Activated naive CD4-positive, alpha-beta T cell treated with Interleukin-2 at 50 U/mL for 16 hours (primary cell): Measurements from ENCODE around the gene PAXX.
A peak's percentile ranks its signal among the peaks of the same experiment; 100 is the strongest.
"Not testable (repeated sequence)": the region's sequence is repeated elsewhere in the genome, so short reads cannot be mapped to it uniquely, and the experiment has no call there.

Experiments
- DNase-seq: peaks from one replicate; pipeline ENCODE4 v3.0.0-alpha.2; 2020

The PAXX gene

DNA sequence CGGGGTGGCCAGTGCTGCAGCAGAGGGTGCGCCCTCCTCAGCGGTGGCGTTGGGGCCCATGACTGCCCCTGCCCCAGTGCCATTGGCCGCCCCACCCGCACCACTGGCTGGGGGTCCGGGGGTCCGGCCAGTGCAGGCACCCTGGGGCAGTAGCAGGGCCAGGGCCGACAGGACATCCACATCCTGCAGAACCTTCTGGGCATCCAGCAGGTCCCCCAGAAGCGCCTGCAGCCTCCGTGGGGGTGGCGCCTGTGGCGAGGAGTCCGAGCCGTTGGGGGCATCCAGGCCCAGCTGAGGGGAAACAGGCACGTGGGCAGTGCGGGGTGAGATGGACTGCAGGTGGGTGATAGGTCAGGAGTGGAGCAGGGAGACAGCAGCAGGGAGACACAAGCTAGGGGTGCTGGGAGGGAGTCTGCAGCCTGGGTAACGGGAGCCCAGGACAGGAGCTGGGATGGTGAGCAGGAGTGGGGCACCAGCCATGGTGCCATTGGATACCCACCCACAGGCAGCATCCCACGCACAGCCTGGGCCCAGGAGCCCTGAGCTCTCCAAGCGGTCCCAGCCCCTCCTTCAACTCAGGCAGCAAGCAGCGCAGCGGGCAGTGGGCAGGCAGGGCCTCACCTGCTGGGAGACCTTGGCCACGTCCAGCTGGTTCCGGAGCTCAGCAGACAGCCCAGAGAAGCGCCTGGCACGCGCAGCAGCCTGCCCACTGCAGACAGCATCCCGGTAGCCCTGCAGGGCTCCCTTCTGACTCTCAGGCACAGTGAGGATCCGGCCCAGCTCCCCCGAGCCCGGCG lies 28.7 kb downstream of the PAXX start:
- DNase-seq: no peak

GRCh38 chr9:137021568-137021978 lies 29.4 kb downstream of the PAXX start:
- DNase-seq: no peak

DNA sequence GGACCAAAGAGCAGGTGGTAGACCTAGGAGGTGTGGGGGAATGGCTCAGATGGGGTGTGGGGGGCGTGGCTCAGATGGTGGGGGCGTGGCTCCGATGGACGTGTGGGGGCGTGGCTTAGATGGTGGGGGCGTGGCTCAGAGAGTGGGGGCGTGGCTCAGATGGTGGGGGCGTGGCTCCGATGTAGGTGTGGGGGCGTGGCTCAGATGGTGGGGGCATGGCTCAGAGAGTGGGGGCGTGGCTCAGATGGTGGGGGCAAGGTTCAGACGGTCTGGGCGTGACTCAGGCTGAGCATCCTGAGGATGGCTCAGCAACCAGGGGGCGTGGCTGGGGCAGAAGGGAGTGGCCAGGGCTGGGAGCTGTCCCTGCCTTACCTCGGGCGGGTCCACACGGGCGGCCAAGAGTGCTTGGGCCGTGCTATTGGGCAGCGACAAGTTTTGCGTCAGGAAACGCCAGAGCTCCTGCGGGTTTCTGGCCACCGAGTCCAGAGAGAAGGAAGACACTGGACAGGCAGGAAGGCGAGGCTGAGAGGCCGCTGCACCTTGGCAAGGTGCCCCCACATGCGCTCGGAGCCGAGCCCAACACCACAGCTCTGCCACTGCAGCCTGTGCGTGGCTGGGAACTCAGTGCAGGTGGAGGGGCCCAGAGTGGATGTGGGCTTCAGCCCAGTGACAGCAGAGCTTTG lies 29.9 kb downstream of the PAXX start:
- peak; percentile 78 for DNase-seq

DNA sequence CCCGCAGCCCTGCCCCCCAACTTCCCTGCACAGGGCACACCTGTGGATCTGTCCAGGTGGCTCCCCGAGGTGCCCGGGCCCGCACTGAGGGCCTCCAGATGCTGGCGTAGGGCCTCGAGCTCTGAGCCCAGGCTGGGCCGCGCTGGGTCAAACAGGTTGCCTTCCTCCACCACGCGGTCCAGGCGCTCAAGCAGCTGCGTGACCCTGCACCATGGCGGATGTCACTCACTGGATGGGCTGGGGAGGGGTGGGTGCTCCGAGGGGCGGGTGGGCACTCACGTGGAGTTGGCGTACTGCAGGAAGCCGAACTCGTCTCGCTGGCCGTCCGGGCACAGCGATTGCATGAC lies 30.4 kb downstream of the PAXX start:
- no peak for DNase-seq

DNA sequence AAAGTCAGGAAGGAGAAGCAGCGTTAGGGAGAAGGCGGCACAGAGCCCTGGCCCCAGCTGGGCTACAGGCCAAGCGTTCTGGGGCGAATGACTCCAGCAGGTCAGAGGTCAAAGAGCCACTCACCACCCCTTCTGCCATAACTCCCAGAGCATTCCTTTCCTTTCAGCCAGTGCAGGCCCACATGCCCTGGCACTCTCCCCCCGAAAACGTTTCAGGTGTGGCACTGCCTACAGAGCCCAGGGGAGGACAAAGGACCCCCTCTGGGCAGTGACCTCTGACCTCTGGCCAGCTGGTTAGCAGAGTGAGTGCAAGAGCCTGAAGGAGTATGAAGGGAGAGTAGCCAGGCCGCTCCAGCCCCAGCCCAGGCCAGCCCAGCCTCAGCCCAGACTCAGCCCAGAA lies 30.9 kb downstream of the PAXX start:
- no peak for DNase-seq

- no peak for DNase-seq
These were observed 31.4 kb downstream of the PAXX start for GRCh38 chr9:137023583-137023991.

GRCh38 chr9:137025517-137025966 lies 33.3 kb downstream of the PAXX start:
- no peak for DNase-seq

GRCh38 chr9:137026384-137026783 lies 34.2 kb downstream of the PAXX start:
- no peak for DNase-seq

- DNase-seq: no peak
These were observed 34.6 kb downstream of the PAXX start for GRCh38 chr9:137026828-137027227.

GRCh38 chr9:137027369-137028262 lies 35.4 kb downstream of the PAXX start, which contains the start of gene ABCA2:
Gene ABCA2, minus strand, starts transcription at chr9:137028237. Its CDS starts 97 bp downstream, at chr9:137028140.
- DNase-seq: no peak

DNA sequence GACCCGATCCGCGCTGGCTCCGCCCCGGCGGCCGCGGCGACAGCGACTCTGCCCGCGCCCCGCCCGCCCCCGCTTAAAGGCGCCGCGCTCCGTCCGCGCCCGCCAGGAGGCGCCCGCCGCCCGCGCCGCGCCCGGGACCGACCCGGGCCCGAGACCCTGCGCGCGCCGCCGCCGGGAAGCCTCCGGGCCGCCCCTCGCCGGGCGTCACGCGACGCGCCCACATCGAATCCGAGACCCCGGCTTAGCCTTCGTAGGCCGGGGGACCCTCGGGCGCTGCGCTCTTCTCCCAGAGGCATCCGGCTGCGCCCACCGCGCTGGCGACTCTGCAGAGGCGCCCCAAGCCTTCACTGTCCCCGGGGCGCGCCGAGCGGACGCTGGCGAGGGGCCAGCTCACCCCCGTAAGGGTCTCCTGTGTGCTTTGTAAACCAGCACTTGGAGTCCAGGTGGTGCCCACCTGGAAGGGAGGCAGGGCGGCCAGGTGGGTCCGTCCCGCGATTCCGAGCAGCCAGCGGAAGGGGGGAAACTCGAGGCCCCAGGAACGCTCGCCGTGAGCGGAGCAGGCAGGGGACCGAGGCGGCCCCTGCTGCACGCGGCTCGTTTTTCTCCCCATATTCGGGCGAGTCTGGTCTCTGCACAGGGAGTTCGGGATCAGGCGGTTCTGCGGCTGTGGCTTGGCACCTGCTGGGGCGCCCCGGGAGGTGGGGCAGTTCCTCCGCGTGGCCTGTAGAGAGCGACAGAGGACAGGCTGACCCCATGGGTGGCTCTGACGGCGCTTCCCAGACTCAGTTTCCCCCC lies 36.2 kb downstream of the PAXX start:
- peak; percentile 71 for DNase-seq

- peak; percentile 79 for DNase-seq
These were observed 37.1 kb downstream of the PAXX start for GRCh38 chr9:137029058-137029936.

GRCh38 chr9:137030006-137030405 lies 37.8 kb downstream of the PAXX start:
- no peak for DNase-seq

GRCh38 chr9:137030538-137031527 lies 38.6 kb downstream of the PAXX start:
- DNase-seq: peak; percentile 74

DNA sequence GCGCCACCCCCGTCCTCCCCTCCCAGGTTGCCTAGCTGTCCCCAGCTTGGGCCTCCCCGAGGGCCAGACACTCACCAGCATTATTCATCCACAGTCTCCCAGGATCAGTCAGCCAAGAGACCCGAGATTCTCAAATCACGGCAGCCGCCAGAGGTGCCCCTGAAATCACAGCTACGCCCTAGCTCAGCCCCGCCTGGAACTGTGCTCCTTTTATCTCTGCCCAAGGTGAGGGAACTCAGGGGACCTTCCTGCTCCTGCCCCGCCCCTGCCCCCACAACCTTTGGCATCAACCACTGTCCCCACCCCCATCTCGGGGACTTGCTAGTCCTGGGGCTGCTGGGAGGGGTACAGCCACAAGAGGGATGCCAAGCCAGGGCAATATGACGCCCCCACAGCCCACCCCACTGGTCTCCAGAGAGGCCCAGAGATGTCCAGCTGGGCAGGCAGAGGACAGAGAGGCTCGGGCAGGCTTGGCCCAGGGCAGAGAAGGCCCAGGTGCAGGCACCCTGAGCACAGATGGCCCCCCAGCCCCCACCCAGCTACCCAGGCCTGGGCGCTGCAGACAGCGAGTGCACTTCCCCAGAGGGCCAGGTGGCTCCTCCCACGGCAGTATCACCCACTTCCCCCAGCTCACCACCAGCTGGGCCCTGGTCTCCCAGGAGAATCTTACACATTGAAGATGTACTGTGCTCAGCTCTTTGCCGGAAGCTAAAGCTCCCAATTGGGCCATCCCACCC lies 39.9 kb downstream of the PAXX start, which contains the start of gene FUT7:
TSS of gene FUT7 (minus strand) at position 185 of the 737 bp plus-strand sequence. CDS start at position 88, 97 bp downstream.
- DNase-seq: peak; percentile 60

DNA sequence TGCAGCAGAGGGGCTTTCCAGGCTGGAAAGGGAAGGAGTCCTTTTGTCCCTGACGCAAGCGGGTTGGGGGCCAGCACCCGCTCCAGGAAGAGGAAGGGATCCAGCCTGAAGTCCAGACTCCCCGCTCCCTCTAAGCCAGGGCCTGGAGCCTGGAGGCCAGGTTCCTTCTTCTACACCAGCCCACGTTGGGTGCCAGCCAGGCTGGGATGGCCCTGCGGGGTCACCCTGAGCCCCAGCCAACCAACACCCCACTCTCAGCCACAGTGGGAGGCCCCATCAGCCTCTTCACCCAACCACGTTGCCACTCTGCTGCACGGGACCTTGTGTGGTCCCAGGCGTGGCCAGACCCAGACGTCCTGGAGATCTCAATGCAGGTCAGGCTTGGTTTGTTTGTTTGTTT lies 40.6 kb downstream of the PAXX start:
- DNase-seq: peak; percentile 31

GRCh38 chr9:137033481-137033880 lies 41.3 kb downstream of the PAXX start:
- not testable (repeated sequence) for DNase-seq

DNA sequence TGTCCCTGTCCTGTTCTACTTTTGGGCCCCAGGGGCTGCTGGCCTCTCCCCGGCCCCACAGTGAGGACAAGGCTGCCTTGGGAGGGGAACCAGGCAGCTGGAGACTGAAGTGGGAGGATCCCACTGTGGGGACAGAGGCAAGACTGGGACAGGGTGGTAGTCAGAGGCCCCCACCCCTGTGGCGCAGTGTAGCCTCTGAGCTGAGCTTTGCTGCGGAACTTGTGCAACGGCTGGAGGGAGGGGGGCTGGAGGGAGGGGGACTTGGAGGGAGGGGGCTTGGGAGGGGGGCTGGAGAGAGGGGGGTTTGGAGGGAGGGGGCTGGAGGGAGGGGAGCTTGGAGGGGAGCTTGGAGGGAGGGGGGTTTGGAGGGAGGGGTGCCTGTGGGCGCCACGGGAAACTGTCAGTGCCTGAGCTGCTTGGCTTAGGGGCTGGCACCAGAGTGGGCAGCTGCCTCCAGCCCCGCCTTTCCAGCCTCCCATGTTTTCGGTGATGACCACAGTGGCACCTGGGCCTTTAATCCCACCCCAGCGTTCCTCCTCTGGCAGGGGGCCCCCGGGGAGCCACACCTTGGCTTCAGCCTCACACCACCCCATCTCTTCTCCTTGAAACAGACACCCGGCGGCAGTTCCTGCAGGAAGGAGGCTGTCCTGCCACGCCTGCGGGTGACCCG lies 42.0 kb downstream of the PAXX start:
- DNase-seq: no peak
